Colonic mucosa (tissue), 4 donors: Measurements from ENCODE around the gene TCFL5. TPM values are rescaled to one million over a fixed set of nuclear protein-coding genes. Genes with fewer than 3 reads are reported as not detected.

Source experiments
- DNase-seq: peaks from one replicate; pipeline ENCODE4 v3.0.0-alpha.2; 2020
- H3K27ac ChIP-seq: fragments of 200-600 bp; one replicate; pipeline ENCODE4 v1.8.0; 2021
- H3K27me3 ChIP-seq: fragments of 200-600 bp; one replicate; pipeline ENCODE4 v1.8.0; 2021
- H3K36me3 ChIP-seq: fragments of 200-600 bp; one replicate; pipeline ENCODE4 v1.8.0; 2021
- H3K4me1 ChIP-seq: fragments of 200-600 bp; one replicate; pipeline ENCODE4 v1.8.0; 2021; ENCODE audit warnings: mild to moderate bottlenecking
- H3K4me3 ChIP-seq: fragments of 200-600 bp; one replicate; pipeline ENCODE4 v1.8.0; 2021
- H3K9ac ChIP-seq, 2 donors: one replicate each; pipeline ENCODE4 v1.7.0; 2013; ENCODE audit warnings: control low read depth in 2 of 2, low read depth in 2 of 2, low read length in 2 of 2
- H3K9me3 ChIP-seq: fragments of 200-600 bp; one replicate; pipeline ENCODE4 v1.8.0; 2021
- intact Hi-C: fragments of 100-400 bp; cut with DNase I; formaldehyde crosslinking; loops from one replicate; pipeline ENCODE4 v1.14.1; 2022
- total RNA-seq, 2 donors: library from RNA; stranded (reverse); fragmentation: NEBNext Ultra II Directional in 1 of 2; extraction: Animal tissue kit (Norgen Biotek cat#: 25700) in 1 of 2; gene quantifications; one replicate each; pipeline ENCODE4 v1.2.1, GENCODE V29; 2021
- TF ChIP-seq, protein P1 (sequence below): fragments of 200-600 bp; IDR thresholded peaks from one replicate; pipeline ENCODE4 v1.8.0; 2022; ENCODE audit warnings: antibody characterized with exemption, mild to moderate bottlenecking
- donor health status: healthy.
- donor health status: DM: no; HTN: no; CAD: no.
- donor health status: DM: no; HTN: no; CAD: no.

The TCFL5 gene
- total RNA-seq, 2 donors from 2014 or later = 6.2 to 7.3 TPM

DNA sequence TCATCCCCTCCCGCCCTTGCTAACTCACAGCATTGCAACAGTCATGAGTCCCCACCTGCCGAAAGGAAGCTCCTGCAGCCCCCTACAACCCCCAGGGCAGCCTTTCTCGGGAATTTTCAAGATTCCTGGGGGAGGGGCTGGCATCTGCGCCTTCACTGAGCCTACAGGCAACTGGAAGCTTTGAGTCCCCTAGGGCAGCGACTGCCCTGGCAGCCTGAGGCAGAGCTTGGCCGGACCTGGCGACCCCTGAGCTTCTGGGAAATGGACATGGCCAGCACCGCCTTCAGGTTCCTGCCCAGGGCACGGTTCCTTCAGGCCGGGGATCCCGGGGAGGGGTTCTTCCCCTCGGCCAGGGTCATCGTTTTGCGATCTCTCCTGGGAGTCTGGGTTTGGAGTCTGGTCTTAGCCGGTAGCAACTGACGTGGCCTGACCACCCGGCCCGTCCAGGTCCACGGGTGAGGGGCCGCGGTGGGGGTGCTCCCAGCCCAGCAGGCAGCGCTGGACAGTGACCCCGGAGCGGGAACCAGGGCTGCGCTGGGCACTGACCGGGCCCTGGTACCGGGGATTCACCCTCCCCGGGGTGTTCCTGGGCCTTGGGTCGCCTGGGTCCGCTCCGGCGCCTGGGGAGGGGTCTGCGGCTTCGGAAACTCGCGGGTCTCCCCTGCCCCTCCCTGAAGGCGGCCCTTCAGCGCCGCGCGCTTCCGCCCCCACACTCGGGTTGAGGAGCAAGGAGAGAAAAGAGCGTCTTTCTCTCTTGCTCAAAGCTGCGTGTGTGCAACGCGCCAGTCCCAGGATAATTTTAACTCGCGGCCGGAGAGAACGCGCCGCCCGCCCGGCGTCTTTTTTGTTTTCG is 45.4 kb downstream of the TCFL5 start:
- intact Hi-C loops = no loop called here
- no peak overlapping the region for H3K9ac ChIP-seq
- H3K9me3 ChIP-seq = no peaks in the 10 kb centered on the region
- H3K27me3 ChIP-seq = peaks cover 52% of the 10 kb centered on the region
- DNase-seq = no peak
- peaks cover 13% of the 10 kb centered on the region for H3K36me3 ChIP-seq
- H3K4me3 ChIP-seq = peak overlapping the region; percentile 5
- H3K27ac ChIP-seq = no peak overlapping the region
- H3K4me1 ChIP-seq = peaks cover 9% of the 10 kb centered on the region
- TF ChIP-seq, protein P1, sequence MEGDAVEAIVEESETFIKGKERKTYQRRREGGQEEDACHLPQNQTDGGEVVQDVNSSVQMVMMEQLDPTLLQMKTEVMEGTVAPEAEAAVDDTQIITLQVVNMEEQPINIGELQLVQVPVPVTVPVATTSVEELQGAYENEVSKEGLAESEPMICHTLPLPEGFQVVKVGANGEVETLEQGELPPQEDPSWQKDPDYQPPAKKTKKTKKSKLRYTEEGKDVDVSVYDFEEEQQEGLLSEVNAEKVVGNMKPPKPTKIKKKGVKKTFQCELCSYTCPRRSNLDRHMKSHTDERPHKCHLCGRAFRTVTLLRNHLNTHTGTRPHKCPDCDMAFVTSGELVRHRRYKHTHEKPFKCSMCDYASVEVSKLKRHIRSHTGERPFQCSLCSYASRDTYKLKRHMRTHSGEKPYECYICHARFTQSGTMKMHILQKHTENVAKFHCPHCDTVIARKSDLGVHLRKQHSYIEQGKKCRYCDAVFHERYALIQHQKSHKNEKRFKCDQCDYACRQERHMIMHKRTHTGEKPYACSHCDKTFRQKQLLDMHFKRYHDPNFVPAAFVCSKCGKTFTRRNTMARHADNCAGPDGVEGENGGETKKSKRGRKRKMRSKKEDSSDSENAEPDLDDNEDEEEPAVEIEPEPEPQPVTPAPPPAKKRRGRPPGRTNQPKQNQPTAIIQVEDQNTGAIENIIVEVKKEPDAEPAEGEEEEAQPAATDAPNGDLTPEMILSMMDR = no peak

DNA sequence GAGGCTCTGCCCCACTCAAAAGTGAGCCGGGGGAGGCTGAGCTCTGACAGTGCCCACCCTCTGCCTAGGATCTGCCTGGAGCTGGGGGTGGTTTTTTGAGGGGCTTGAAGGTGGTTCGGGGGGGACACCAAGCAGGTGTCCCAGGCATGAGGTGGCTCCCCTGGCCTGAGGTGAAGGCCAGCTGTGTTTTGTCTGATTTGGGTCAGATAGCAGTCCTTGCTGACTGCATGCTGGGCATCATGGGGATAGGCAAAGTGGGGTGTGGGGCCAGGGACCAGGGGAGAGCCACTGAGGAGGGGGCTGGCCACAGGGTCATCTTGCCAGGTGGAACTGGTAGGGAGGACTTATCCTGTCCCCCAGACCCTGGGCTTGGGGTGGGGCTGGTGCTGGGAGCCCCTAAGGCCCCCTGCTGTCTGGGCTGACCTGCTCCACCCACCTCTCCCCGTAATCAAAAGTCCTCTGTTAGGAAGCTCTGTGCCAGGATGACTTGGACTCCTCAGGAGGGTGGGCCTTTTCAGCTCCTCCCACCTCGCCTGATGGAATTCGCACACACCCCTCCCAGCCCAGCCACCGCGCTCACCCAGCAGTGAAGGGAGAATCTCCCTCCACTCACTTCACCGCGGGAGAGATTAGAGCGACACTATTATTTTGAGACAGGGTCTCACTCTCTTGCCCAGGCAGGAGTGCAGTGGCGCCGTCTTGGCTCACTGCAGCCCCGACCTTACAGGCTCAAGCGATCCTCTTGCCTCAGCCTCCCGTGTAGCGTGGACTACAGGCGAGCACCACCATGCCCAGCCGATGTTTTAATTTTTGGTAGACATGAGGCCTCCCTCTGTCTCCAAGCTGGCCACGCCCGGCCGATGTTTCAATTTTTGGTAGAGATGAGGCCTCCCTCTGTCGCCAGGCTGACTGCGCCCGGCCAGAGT is 46.3 kb downstream of the TCFL5 start:
- intact Hi-C loops = no loop called here
- no peaks in the 10 kb centered on the region for H3K9me3 ChIP-seq
- H3K36me3 ChIP-seq = peaks cover 20% of the 10 kb centered on the region
- TF ChIP-seq, protein P1 = no peak
- no peak overlapping the region for H3K9ac ChIP-seq
- peaks cover 52% of the 10 kb centered on the region for H3K27me3 ChIP-seq
- no peak for DNase-seq
- peaks cover 9% of the 10 kb centered on the region for H3K4me1 ChIP-seq
- H3K27ac ChIP-seq = no peak overlapping the region
- no peak overlapping the region for H3K4me3 ChIP-seq

DNA sequence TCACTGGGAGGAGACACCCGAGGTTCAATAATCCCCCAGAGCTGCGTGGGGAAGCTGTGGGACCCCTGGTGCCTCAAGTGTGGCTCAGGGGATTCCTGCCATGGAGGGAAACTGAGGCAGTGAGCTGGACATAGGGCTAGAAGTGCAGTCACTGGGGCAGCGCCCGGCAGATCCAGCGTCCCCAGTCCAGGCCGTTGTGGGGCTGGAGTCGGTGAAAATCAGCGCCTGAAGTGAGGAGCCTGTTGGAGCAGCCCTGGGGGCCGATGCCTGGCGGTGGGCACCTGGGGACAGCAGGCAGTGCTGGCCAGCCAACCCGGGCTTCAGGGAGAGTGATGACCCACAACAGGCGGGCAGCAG is 46.9 kb downstream of the TCFL5 start:
- H3K9me3 ChIP-seq = no peaks in the 10 kb centered on the region
- intact Hi-C loops = no loop called here
- H3K27ac ChIP-seq = no peak overlapping the region
- DNase-seq = no peak
- no peak overlapping the region for H3K9ac ChIP-seq
- H3K4me1 ChIP-seq = peaks cover 9% of the 10 kb centered on the region
- H3K4me3 ChIP-seq = no peak overlapping the region
- TF ChIP-seq, protein P1 = no peak
- peaks cover 26% of the 10 kb centered on the region for H3K36me3 ChIP-seq
- H3K27me3 ChIP-seq = peaks cover 47% of the 10 kb centered on the region

DNA sequence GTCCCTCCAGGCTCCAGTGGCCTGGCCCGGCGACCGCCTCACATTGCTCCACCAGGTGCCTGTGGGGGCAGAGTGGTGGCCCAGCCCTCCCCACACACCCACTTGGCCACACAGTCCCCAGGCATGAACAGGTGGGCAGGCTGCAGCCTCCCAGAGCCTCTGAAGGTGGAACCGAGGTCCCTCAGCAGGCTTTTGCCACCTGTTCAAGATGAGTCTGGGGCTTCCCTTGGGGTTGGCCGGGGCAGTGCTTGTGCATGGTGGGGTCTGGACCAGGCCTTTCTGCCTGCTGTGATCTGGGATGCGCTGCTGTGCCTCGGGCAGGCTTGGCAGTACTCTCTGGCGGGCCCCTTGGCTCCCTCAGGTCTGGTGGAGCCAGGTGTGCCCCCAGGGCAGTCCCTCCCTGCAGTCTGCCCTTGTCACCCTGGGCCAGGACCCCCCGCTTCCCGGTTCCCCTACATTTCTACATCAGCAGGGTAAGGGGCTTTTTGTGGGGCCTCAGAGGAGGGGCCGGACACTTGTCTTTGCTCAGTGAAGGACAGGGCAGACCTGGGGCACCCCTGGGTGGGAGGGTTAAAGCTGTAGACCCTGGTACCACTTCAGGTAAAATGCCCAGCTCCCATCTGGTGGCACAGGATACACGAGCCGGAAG is 47.4 kb downstream of the TCFL5 start:
- DNase-seq = no peak
- intact Hi-C loops = no loop called here
- H3K4me1 ChIP-seq = peaks cover 9% of the 10 kb centered on the region
- peaks cover 44% of the 10 kb centered on the region for H3K27me3 ChIP-seq
- TF ChIP-seq, protein P1 = no peak
- no peak overlapping the region for H3K4me3 ChIP-seq
- H3K9me3 ChIP-seq = no peaks in the 10 kb centered on the region
- H3K36me3 ChIP-seq = peaks cover 28% of the 10 kb centered on the region
- H3K9ac ChIP-seq = no peak overlapping the region
- no peak overlapping the region for H3K27ac ChIP-seq

DNA sequence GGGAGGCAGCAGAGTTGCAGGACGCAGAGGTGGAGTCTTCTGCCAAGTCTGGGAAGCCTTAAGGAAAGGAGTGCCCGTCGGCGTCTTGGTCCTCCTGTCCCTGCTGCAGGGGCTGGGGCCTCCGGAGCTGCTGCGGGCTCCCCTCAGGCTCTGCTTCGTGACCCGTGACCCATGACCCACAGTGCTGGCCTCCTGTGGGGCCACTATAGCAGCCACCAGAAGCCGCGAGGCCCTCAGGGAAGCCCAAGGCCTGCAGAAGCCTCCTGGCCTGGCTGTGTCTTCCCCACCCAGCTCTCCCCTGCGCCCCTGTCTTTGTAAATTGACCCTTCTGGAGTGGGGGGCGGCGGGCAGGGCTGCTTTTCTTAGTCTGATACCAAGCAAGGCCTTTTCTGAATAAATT is 48.0 kb downstream of the TCFL5 start:
- intact Hi-C loops = no loop called here
- no peak for DNase-seq
- Histone ChIP-seq H3K9ac (no peak overlapping the region), H3K4me1 (peaks cover 9% of the 10 kb centered on the region), H3K27me3 (peaks cover 38% of the 10 kb centered on the region), H3K4me3 (no peak overlapping the region), H3K9me3 (no peaks in the 10 kb centered on the region), H3K36me3 (peaks cover 34% of the 10 kb centered on the region), H3K27ac (no peak overlapping the region)
- TF ChIP-seq, protein P1 = no peak
